RPMI7951 (cell line): ENCODE data around the gene PRKAG2. TPM values are rescaled to one million over a fixed set of nuclear protein-coding genes. Genes with fewer than 3 reads are reported as not detected.
A peak's percentile ranks its signal among the peaks of the same experiment; 100 is the strongest.
"Not testable (repeated sequence)": the region's sequence is repeated elsewhere in the genome, so short reads cannot be mapped to it uniquely, and the experiment has no call there.

Experiments used
- DNase-seq: peaks from one replicate; pipeline ENCODE4 v3.0.0-alpha.2; 2012; ENCODE audit warnings: low read depth
- total RNA-seq: library from RNA; depleted of rRNA; stranded (reverse); fragments of >200 nt; shearing (Covaris generic); gene quantifications from 2 replicates; pipeline ENCODE4 v1.2.3, GENCODE V29; 2014

The PRKAG2 gene
- total RNA-seq, 1 experiment from 2014 or later, result 3.6 TPM

DNA sequence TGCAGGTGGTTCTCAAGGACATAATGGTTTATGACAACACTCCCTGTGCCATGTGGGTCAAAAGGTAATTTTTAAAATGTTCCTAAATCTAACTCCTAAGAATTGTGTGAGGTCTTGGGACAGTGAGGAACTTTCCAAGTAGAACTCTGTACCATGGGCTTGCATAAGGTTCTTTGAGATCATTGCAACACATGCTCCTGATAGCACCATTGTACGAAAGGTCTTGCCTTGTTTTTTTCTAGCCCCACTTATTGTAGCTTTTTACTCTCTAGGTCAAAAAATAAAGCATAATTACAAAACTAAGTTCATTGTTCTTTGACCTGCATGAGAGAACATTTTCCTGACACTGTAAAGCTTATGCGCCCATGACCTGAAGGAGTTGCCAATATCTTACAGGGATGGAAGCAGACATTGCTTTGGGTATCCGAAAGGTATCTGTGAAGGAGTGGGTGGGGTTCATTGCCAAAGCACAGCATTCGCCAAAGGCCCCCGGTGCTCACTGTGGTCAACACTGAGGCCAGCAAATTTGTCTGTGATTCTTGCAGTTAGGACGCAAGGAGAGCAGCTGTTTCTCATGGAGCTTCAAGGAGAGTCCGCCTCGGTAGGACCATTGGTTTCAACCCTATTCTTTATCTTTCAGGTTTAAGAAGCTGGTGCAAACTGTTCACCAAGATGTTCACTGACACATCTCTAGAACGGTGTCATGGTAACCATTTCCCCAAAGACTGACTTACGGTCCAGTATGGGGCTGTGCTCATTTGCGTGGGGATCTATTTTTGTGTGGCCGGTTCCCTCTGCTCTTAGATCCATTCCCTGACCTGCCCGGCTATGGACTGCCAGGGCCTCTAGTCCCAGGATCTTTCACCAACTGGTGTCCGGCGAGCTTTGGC, 7.6 kb upstream of the PRKAG2 start:
- no peak for DNase-seq

DNA sequence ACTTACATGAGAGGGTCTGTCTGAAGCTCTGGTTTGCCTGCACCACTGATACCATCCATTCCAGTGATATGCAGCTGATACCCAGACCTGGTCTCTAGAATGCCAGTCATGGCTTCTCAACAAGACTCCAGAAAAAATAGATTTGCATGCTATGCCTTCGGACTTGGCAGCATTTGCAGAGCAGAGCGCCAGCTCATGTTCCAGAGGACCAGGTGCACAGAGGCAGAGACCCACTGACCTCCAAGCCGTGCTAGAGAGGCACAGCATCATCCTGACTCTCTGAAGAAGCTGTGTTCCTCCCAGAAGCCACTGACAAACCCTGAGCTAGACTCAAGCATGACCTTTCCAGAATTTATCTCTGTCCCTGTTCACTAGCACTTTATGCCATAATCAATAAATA, 6.9 kb upstream of the PRKAG2 start:
- DNase-seq, result no peak

DNA sequence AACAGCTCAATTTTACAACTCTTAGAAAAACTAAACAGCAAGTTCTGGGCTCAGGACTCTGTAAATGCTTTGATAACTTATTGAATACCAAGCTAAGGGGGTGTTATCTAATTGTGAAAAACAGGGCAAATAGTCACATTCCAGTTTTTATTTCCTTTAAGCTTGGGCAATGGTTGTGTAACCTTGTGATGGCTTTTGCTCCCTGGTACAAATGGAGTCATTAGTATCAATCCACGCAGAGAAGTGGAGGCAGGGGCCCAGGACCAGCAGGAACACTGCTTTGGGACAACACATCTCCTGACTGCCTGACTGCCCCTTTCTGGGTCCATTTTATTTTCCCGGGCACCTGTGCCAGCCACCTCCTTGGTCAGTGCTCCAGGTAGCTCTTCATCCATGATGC, 5.8 kb upstream of the PRKAG2 start:
- no peak for DNase-seq

DNA sequence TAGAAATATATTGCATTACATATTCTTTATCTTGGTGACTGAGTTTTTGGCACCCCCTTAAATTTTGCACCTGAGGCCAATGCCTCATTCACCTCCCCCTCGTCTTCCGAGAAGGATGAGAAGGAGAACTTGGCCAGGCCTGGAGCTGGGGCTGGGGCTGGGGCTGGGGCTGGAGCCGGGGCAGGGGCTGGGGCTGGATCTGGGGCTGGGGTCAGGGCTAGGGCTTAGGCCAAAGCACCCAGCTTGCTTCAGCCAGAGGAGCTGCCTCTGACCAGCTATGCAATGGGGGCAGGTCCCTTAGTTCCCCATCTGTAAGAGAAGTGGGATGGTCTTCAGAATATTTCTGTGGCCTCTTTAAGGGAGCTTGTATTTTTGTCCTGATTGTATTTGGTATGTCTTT, 3.8 kb upstream of the PRKAG2 start:
- no peak for DNase-seq

DNA sequence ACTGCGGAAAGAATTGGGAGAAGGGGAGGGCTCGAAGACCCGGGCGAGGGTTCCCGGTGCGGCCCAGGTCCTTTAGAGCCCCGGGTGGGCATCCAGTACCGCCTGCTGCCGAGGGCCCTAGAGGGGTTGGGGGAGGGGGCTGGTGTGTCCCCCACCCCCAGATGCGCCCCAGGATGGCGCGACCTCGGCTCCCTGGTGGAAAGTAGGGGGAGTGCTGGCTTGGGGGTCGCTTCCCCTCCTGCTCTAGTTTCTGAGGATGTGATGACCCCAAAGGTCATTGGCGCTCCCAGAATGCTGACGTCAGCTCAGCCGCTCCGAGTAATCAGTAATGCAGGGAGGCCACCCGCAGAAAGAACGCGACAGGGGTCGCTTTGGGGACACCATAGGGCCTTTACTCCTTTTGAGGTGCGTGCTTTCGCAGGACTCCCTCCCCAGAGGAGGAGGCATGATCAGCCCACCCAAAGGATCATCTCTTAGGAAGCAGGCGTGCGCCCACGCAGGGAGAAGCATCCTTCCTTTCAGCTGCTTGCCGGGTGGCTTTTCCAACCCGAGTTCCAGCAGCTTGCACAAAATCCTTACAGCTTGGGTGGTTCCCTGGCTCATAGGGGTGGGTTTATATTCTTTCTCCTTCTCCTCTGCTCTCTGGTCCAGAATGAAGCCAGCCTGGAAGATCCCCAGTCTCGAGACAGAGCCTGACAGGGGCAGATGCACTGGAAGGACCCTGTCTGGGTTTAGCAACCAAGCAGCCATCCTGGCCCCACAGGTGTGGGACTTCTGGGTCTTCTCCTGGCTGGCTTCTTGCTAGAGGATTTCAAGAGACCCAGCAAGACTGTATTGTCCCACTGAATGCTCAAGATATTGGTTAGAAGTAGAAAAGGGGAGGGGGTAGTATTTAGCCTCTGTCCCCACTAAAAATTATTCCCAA, 1.3 kb upstream of the PRKAG2 start:
- no peak for DNase-seq

DNA sequence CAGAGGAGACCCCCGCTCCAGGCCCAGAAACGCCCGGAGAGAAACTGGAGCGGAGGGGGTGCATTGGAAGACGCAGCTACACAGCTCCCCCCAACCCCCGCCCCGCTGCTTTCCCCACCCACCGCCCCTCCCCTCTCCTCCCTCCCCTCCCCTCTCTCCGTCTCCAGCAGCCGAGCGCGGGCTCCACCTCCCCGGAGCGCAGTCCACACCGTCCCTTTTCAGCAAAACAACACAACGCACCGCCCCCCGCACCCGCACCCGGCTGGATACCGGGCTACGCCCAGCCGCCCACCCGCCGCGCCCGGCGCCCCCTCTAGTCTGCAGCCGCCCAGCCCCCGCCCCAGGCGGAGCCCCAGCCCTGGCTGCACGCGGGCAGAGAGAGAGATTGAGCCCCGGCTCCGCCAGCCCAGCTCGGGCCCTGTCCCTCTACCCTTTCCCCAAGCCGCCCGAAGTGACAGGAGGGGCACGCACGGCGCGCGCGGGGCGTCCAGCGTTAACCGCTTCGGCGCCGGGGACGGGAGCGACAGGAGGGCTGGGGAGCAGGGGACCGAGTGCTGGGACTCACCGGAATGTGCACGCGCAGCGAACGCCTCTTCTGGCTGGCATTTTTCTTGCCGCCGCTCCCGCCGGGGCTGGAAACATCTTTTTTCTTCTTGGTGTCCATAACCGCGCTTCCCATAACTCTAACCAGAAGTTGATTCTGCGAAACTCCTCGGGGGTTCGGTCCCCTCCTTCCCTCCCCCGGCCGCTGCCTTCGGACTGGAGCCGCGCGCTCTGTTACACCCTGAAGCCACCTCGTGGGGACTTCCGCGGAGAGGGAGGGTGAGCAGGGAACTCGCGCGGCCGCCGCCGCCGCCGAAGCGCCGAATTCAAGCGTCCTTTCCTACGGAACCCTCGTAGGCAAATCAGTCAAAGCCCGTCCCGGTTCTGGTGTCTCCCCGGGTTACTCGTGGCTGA, 695 bp downstream of the PRKAG2 start:
- no peak for DNase-seq

DNA sequence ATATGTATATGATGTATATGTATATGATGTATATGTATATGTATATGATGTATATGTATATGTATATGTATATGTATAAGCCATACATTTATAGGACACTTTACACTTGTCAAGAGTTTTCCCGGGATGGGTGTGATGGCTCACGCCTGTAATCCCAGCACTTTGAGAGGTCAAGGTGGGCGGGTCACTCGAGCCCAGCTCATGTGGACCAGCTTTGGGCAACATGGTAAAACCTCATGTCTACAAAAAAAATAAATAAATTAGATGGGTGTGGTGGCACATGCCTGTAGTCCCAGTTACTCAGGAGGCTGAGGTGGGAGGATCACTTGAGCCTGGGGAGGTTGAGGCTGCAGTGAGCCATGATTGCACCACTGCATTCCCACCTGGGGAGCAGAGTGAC, 2.4 kb downstream of the PRKAG2 start:
- not testable (repeated sequence) for DNase-seq

DNA sequence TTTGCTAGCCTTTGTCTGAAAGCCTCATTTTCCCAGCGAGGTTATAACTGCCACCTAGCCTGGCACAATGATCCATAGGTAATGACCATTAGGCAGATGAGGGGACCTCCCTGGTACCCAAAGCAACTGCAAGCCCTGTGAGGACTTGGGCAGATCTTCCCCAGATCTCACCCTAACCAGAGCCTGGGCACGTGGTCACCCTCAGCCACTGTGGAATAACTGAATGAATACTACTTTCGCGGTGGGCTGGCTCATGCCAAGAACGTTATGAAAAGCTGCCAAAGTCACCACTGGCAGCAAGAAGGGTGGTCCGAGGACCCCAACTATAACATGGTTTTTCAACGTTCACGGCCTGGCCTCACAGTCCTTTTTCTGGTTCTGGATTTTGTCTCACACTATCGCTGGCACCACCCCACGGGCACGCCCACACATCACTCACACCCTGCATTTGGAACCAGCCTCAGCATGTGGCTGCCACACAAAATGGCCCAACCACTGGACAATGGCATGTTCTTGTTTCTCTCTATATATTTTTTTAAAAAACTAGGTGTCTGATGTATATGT, 3.4 kb downstream of the PRKAG2 start:
- DNase-seq, result no peak

DNA sequence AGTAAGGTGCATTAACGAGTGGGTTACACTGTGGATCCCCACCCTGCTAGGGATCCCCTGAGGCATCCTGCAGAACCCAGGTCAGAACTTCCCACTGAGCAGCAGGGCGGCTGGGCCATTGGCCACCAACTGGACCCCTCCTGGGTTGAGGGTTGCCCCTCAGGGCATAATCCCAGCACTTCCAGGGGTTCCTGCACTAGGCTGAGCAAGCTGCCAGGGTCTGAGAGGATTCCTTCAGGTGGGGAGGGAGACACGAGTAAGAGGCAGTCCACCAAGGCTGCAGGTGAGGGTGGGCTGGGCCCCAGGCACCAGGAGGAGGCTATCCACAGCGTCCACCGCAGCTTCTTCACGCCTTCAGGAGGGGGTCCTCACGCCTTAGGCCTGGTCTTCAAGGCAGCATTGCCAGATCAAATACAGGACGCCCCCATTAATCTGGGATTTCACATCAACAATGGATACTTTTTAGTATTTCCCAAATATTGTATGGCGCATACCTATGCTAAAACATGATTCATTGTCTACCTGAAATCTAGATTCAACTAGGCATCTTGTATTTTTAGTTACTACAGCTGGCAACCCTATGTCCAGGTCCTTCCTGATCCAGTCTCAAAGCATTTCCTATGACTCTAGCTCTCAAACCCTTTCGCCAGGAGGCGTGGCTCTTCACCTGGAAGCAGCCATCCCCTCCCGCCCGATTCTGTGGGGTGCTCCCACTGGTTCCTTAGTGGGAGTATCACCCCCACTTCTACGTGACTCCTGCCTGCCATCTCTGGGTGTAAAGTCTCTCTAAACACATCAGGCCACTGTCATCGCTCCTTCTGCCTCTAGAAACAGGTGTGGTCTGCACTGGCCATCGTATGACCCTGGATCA, 4.1 kb downstream of the PRKAG2 start:
- DNase-seq, result no peak

DNA sequence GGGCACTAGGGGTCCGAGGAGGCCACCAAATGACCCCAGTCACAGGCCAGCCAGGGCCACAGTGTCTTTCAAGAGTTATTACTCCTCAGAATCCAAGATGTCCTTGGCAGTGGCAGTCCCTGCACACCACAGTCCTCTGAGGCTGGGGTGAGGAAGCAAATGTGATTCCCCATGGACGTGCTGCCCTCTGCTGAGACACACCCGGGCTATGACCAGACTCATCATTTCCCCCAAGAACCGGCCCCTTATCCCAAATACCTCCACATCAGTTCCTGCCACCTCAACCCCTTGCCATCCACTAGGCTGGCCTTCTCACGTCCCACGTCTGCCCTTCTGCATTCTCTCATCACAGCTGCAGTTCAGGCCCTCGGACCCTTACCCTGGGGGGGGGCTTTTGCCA, 5.0 kb downstream of the PRKAG2 start:
- DNase-seq, result peak; percentile 23

DNA sequence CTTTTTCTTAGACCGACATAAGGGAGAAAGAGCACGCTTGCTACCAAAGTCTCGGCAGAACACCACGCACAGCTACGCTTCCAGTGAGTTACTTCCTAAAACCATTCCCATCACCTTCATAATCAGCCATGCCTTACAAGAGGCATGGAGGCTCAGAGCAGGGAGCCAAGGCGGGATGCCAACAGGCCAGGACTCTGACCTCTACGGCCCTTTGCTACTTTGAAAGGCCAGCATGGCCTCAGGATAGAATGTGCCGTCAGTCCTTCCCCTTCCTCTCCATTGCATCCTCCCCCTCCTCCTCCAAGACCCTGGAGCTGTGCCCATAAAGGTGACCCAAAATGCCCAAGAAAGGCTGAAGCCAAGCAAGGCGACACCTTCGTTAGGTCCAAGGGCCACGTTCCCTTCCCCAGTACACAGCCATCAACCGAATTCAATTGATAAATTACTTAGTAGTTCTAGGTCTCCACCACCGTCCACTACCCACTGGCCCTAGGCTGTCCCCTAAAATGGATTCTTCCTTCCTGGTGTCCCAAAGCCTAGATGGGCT, 5.7 kb downstream of the PRKAG2 start:
- no peak for DNase-seq

DNA sequence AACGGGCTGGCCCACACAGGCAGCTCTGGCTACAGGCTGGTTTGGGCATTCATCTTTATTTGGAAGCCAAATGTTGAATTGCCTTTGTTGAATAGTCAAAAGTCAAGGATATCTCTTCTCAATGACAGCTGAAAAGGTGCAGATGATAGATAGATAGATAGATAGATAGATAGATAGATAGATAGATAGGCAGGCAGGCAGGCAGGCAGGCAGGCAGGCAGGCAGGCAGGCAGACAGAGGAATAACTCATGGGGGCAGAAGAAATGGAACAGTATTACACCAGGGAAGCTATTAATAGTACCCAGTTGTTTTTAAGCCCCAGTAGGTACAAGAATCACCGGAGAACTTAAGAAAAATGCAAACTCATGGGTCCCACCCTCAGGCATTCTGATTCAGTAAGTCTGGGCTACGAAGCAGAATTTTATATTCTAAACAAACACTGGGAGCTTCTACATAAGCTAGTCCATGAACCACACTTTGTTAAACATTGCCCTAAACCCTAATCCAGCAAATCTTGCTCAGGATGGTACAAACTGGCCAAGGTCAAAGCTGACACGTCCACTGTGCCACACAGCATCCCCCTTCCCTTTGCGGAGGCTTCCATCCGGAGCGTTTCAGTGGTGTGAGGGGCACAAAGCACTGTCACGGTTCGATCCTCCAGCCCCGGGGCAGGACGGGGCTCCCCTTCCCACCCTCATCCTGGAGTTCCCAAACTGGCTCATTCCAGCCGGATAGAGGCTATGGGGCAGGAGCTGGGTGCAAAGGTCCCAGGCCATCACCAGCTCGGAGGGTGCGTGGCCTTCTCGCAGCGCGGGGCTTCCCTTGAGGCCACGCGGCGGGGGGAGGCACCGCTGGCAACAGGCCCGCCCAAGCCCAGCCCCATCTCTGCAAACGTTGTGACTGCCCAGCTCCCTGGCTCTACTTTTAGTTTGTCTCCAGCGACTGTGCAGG, 6.7 kb downstream of the PRKAG2 start:
- DNase-seq, result no peak

DNA sequence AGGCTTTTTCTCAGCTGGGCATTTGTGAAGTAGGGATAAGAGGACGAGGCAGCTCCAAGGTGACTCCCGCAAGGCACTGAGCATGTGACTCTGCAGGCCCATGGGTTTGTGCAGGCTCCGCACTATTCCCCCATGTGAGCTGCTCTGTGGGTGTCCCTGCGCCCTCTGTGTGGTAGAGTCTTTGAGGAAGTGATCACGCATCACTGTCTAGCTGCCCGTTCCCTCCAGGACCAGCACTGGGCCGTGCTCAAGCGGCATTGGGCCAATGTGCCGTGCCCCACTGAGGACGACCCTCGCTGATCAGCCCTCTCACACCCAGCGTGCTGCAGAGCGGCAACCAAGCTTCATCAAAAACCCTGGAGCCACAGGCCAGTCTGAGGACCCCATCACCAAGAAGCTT, 7.5 kb downstream of the PRKAG2 start:
- no peak for DNase-seq

DNA sequence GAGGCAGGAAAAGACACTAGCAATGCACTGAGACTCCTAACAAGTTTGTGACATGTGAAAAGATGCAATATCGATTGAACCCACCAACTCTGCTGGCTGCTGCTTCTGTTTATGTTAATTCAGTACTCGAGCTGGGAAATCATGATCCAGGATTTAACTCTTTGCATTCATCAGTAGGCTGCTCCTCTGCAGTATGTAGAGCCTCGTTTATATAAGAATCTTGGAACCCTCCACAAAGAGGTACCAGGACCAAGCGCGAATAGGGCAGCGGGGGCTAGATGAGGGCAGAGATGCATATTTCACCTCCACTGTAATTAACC, 7.8 kb downstream of the PRKAG2 start:
- DNase-seq, result no peak

DNA sequence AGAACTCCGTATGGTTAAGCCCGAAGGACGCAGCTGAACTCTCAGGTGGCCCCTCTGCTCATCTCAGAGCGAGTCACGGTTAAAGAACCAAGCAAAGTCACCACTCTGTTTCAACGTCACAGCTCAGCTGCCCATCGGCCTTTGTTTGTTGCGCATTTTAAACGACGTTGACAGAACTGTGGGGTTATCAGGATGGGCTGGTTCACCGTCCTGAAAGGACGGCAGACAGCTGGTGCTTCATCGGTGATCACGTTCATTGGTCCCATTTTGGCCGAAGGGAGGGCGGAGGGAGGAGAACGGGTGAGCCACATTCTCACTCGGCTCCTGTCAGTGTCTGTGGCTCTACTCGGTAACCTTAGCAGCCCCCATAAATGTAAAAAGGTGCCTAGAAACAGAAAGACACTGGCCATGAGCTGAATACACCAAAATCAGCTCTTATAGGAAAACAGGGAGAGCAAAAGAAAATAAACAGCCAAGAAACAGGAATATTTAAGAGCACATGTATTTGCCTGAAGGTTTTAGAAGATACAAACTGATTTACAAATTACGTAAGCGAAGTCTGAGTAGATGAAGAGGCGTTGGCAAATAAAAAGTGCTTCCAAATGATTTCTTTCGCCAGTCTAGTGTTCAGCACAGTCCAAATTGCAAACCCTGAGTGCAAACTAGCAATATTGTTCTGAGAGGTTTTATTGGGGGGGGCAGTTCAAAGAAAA, 8.4 kb downstream of the PRKAG2 start:
- no peak for DNase-seq

DNA sequence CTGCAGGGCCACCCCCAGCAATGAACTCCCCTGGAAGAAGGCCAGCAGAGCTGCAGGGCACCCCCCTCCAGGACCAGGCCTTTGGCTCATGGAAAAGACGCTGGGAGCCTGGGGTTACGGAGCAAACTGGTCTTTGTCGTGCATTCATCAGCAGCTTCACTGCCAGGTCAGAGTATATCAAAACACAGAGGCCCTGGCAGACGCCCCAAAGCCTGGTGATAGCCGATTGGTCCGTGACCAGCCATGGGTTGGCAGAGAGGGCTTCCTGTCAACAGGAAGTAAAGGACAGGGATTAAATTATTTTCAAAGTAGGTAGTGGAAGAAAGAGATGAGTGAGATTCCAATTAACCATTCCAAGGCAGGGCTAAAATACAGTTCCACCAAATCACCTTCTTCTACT, 9.0 kb downstream of the PRKAG2 start:
- DNase-seq, result no peak

DNA sequence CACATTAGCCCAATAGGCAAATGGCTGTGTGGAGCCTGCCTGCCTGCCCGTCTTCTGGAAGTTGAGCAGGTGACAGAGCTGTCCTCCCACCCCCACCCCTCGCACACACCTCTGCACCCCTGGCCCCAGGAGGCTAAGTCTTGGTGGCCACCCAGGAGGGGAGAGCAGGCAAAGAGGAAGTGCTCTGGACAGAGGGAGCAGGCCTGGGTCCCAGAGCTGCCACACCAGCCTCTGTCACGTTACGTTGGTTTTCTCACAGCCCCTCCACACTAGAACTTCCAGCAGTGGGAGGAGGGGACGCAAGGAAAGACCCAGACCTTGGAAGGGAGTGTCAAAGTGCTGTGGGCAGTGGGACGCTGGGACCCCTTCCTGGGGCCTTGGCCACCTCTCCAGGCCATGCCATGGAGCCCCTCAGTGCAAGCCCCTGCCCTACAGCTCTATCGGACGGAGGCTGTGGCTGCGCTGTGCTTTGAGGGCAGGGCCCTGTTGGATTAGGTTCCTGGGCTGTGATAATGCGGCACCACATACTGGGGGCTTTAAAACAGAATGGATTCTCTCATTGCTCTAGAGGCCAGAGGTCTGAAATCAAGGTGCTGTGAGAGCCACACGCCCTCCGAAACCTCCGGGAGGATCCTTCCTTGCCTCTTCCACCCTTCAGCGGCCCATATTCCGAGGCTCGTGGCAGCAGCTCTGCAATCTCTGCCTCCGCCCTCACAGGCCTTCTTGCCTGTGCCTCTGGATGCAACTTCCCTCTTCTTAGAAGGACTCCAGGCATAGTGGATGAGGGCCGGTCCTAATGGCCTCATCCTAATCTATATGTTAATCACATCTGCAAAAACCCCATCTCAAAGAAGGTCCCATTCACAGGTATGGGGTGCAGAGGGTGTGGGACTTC, 9.9 kb downstream of the PRKAG2 start:
- DNase-seq, result no peak
